Posterior cingulate gyrus (tissue), 11 donors: Measurements from ENCODE around the gene UBE2C.

ENCODE experiments used
- DNase-seq, 10 donors: peaks; one replicate each; pipeline versions ENCODE4 v3.0.0 to v3.0.0-alpha.2; 2020 to 2021; ENCODE audit warnings: mixed read lengths in 3 of 10
- intact Hi-C: fragments of 100-400 bp; cut with DNase I; formaldehyde crosslinking; loops from one replicate; pipeline ENCODE4 v1.15.1; 2023

UBE2C gene

GRCh38 chr20:45812157-45813005 lies at the start of gene UBE2C:
Gene UBE2C (plus strand): TSS chr20:45812644. CDS start chr20:45812696, 52 bp downstream.
- peak; percentile 95 to 100 (median 98) for DNase-seq
- intact Hi-C loops = loop anchor here (2.0 kb wide), 1 partner anchor 78 kb away; the partner anchor contains the start of genes CTSA and NEURL2

DNA sequence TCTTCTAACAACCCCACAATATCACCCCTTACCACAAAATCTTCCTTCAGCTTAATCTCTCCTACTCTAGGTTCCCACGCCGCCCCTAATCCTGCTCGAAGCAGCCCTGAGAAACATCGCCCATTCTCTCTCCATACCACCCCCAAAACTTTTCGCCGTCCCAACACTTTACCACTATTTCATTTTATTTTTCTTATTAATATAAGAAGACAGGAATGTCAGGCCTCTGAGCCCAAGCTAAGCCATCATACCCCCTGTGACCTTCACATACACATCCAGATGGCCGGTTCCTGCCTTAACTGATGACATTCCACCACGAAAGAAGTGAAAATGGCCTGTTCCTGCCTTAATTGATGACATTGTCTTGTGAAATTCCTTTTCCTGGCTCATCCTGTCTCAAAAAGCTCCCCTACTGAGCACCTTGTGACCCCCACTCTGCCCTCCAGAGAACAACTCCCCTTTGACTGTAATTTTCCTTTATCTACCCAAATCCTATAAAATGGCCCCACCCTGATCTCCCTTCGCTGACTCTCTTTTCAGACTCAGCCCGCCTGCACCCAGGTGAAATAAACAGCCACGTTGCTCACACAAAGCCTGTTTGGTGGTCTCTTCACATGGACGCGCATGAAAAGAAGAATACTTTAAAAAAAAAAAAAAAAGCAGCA lies 47.7 kb upstream of the UBE2C start:
- peak in 1 of 10 donors; percentile 4 for DNase-seq
- intact Hi-C loops = loop anchor here (10.0 kb wide), 1 partner anchor 300 kb away; the partner anchor contains the start of gene WFDC2

DNA sequence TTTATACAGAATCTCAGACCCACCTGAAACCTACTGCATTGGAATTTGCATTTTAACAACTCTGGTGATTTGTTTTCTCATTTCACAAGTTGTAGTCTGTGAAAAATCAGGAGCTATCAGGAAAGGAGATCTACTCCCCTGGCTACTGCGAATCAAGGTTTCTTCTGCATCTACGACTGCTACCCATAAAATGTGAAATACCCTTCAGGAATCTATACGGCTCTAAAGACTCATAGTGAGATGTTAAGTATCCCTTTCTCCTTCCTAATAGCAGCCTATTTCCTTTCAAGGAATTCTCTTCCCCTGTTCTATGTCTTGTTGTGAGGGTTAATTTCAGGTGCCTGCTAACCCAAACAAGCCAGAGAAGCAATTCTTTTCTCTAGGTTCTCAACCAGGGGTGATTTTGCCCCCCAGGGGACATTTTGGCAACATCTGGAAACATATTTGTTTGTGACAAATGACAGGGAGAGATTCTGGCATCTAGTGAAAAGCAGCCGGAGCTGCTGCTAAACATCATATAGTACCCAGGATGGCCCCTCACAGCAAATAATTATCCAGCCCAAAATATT lies 47.1 kb upstream of the UBE2C start:
- intact Hi-C loops = loop anchor here (10.0 kb wide), 1 partner anchor 301 kb away; the partner anchor contains the start of gene WFDC2
- no peak for DNase-seq

DNA sequence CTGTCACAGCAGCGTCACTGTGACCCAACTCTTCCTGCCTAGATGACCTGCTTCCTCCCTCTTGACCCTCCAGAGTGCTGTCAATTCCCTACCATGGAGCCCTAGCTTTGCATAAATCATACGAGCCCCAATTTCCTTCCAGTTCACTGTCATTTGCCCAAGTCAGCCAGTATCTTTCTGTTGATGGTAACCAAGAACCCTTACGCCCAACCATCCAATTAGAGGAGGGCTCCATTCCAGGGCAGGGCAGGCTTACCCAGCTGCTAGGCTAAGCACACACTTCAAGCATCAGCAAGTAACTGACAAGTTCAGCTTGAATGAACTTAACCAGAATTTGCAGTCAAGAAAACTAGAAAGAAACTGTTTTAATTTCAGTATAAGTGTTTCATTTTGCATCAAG lies 46.5 kb upstream of the UBE2C start:
- intact Hi-C loops = loop anchor here (10.0 kb wide), 1 partner anchor 301 kb away; the partner anchor contains the start of gene WFDC2
- DNase-seq = no peak

- intact Hi-C loops = loop anchor here (10.0 kb wide), 1 partner anchor 304 kb away; the partner anchor contains the start of gene WFDC2
- no peak for DNase-seq
Observed at GRCh38 chr20:45768479-45768878, 44.0 kb upstream of the UBE2C start.

DNA sequence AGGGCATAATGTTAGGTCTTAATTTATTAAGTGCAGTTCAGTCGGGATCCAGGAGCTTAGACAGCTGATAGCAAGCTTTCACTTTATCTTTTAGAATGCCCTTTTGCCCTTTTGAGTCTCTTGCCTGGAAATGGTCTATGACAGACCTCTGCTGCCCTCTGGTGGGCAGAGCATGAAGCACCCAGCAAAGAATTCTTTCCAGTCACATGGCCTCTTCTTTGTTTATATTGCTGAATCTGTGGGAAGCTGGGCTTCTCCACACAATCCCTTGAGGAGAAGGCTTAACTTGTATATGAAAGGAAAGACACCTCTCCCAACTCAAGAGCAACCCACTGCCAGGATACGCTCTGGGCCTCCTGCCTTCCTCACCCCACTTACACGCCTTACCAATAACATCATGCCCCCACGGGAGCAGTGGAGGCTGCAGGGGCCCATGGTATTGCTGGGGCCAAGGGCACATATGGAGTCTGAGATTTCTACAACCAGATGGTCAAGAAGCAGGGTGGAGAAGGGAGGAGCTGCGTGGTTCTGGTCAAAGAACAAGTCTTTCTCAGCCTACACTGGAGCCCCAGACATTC lies 41.2 kb upstream of the UBE2C start:
- intact Hi-C loops = loop anchor here (1.0 to 2.0 kb wide), 3 partner anchors 178 to 452 kb away; no protein-coding TSS in a partner anchor

DNA sequence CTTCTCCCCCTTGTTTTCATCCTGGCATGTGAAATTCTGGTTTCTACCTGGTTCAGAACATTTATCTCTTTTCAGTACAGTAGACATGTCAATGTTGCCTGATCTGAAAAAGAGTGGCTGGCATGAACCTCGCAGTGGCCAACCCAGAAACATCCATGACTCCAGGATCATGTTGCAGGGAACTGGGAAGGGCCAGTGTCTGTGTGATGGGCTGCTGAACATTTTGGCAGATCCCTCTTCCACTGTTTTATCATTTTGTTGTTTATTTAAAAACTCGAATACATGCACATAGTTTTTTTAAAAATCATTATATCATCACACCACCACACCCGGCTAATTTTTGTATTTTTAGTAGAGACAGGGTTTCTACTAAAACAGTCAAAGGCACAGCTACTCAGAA lies 39.8 kb upstream of the UBE2C start:
- intact Hi-C loops = no loop called here
- no peak for DNase-seq

More for the DNA sequence above, 41.2 kb upstream of the UBE2C start:
- peak; percentile 45 to 96 (median 79) for DNase-seq

- DNase-seq = no peak
- intact Hi-C loops = no loop called here
Observed at GRCh38 chr20:45774945-45775344, 37.5 kb upstream of the UBE2C start.

GRCh38 chr20:45775411-45775810 lies 37.0 kb upstream of the UBE2C start:
- no peak for DNase-seq
- intact Hi-C loops = no loop called here

GRCh38 chr20:45776931-45777330 lies 35.5 kb upstream of the UBE2C start:
- no peak for DNase-seq
- intact Hi-C loops = no loop called here

- DNase-seq = peak in 8 of 10 donors; percentile 14 to 94 (median 58)
- intact Hi-C loops = no loop called here
Observed at GRCh38 chr20:45779011-45779915, 33.2 kb upstream of the UBE2C start.

GRCh38 chr20:45780159-45780558 lies 32.3 kb upstream of the UBE2C start:
- intact Hi-C loops = no loop called here

GRCh38 chr20:45781391-45781931 lies 31.0 kb upstream of the UBE2C start:
- DNase-seq = no peak

More at GRCh38 chr20:45780159-45780558, 32.3 kb upstream of the UBE2C start:
- DNase-seq = no peak

GRCh38 chr20:45782890-45783289 lies 29.6 kb upstream of the UBE2C start:
- intact Hi-C loops = no loop called here
- DNase-seq = no peak

More at GRCh38 chr20:45781391-45781931, 31.0 kb upstream of the UBE2C start:
- intact Hi-C loops = no loop called here

DNA sequence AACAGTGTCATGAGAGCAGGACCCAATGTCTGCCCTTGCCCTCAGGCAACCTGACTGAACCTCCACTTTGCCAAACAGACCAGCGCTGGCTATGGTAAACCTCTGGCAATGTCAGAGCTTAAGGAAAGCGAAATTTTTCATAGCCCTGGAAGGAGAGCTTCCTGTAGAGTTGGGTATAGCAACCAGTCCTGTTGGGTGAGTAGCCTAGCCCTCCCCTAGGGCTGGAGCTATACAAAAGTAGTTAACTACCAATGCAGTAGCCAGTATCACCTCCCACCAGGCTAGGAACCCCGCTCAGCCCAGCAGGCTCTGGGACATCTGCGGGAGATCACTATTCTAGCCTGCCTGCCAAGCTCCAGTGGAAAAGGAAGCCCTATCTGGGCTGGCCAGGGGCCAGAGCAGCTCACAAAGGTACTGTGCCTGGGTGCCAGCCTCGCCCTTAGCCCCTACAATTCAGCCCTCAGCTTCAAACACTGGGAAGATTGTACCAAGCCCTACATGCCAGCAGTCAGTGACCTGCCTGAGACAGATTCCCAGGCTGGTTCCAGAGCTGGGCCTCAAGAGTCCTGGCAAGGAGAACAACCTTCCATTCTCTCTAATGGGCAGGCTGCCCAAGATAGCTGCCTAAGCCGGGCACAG lies 28.7 kb upstream of the UBE2C start:
- DNase-seq = peak in 6 of 10 donors; percentile 11 to 88 (median 19)

DNA sequence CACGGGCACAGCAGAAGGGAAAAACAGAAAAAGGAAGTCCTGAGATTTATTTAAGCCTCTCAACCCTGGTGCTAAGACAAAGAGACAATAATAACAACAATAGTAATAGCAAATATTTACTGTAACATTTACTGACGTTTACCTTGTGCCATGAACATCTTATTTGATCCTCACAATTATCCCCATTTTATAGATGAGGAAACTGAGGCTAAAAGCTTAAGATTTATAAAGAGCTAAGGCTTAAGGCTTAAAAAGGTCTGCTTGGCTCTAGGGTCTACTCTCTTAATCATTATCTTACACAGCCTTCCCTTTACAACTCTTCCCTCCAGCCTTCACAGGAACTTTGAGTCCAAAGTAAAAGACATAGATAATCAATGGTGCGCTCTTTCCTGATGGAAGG lies 24.1 kb upstream of the UBE2C start:
- DNase-seq = no peak
- intact Hi-C loops = no loop called here

More for the DNA sequence above, 28.7 kb upstream of the UBE2C start:
- intact Hi-C loops = no loop called here

DNA sequence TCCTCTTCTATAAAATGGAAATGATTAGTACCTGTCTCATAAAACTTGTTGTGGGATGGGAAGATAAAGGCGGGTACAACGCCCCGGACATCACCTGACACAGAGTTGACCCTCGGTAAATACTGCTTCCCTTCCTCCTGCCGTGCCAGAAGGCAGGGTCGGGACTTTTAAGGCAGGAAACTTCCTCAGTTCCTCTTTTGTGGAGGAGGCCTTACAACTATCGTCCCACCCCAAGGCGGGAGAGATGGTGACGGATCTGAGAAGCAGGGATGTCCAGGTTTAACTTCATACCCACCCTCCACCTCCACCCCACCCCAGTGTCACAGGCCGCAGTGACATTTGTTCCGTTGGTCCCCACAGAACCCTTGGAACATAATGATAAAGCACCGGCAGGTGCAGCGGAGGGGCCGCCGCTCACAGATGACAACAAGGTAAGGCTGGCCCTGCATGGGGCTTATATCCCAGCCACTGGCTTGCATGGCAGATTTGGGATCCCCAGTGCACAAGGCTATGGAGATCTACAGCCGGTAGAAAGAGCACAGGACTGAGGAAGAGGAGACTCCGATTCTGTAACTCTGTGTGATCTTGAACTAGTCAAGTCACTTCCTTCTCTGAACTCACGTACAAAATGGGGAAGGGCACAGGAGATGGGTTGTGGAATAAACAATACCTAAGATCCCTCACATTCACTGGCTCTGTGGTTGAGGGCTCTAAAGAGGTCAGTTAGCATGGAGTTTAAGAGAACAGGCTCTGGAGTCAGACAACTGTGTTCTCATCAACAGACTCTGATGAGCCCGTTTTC lies 19.9 kb upstream of the UBE2C start:
- intact Hi-C loops = loop anchor here (10.0 kb wide), 1 partner anchor 142 kb away; the partner anchor contains the start of gene PCIF1

More for the DNA sequence above, 19.9 kb upstream of the UBE2C start:
- no peak for DNase-seq
